Stimulated activated naive B cell treated with anti-CD40 and anti-IgM and Interleukin-4, amounts not matched to agents 10 μg/mL and 1 μg/mL and 100 μg/mL, for 72 hours (primary cell): ENCODE data around the gene EFEMP1.

ENCODE experiments used
- ATAC-seq, 2 donors: fragments of 150-1000 bp; cut with Tn5 transposase; replicated peaks; 2 replicates each; pipeline ENCODE4 v1.10.0; 2021; ENCODE audit warnings: moderate library complexity in 1 of 2
- DNase-seq: peaks from one replicate; pipeline ENCODE4 v3.0.0; 2021
- H3K27ac Mint-ChIP-seq: one replicate; pipeline ENCODE4 v1.8.0; 2022; ENCODE audit warnings: mild to moderate bottlenecking, mixed read lengths
- H3K27me3 Mint-ChIP-seq, 2 donors: one replicate each; pipeline ENCODE4 v1.8.0; 2022; ENCODE audit warnings: mixed read lengths in 2 of 2
- H3K36me3 Mint-ChIP-seq, 2 donors: one replicate each; pipeline ENCODE4 v1.8.0; 2022; ENCODE audit warnings: mixed read lengths in 2 of 2, mild to moderate bottlenecking in 1 of 2
- H3K4me1 Mint-ChIP-seq, 2 donors: one replicate each; pipeline ENCODE4 v1.8.0; 2022; ENCODE audit warnings: mixed read lengths in 2 of 2, mild to moderate bottlenecking in 1 of 2
- H3K4me3 Mint-ChIP-seq, 2 donors: one replicate each; pipeline ENCODE4 v1.8.0; 2022; ENCODE audit warnings: mild to moderate bottlenecking in 2 of 2, mixed read lengths in 2 of 2, moderate library complexity in 1 of 2
- H3K9me3 Mint-ChIP-seq, 2 donors: one replicate each; pipeline ENCODE4 v1.8.0; 2022; ENCODE audit warnings: mixed read lengths in 2 of 2, mild to moderate bottlenecking in 1 of 2

The EFEMP1 gene

DNA sequence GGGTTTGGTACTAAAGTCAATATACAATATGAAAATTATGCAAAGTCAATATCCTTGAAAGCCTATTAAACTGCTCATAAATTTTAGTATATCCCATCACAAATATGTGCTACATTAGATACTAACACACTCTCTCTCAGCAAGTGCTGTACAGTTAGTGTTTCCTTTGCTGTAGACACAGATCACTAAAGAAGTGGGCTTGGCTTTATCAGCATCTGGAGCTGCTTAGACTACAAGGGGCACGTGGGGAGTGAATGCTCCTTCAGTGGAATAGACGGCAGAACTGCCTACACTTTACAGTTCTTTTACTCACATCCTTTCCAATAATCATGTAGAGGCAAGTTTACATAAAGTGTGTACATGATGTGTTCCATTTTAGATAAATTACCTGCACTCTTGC, 26.0 kb upstream of the EFEMP1 start:
- no peak for ATAC-seq
- Mint-ChIP-seq H3K9me3 (peaks cover 0 to 1% of the 10 kb centered on the region in 2 donors), H3K36me3 (no peaks in the 10 kb centered on the region), H3K27ac (no peak overlapping the region), H3K4me3 (no peak overlapping the region), H3K27me3 (peaks cover 10 to 13% of the 10 kb centered on the region in 2 donors), H3K4me1 (no peaks in the 10 kb centered on the region)
- no peak for DNase-seq

DNA sequence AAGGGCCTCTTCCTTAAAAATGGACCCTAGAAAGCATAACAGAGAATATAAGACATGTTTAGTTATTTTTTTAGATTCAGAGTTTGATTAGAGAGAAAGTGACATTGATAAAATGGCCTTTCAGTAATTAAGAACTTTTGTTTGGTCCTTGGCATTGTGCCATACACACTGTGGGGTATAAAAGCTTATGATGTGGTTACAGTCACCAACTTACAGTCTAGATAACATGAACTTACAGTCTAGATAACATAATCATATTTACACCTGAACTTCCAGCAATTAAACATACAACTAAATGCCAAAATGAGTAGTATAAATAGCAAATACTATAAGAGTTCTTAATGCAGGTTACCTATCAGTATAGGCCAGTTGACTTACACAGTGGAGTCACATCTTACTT, 25.6 kb upstream of the EFEMP1 start:
- DNase-seq (no peak), ATAC-seq (no peak)
- Mint-ChIP-seq H3K4me1 (no peaks in the 10 kb centered on the region), H3K36me3 (no peaks in the 10 kb centered on the region), H3K27me3 (peaks cover 10 to 13% of the 10 kb centered on the region in 2 donors), H3K4me3 (no peak overlapping the region), H3K27ac (no peak overlapping the region), H3K9me3 (peaks cover 0 to 1% of the 10 kb centered on the region in 2 donors)

GRCh38 chr2:55948176-55948923, 24.8 kb upstream of the EFEMP1 start:
- Mint-ChIP-seq H3K9me3 (peaks cover 0 to 1% of the 10 kb centered on the region in 2 donors), H3K27ac (no peak overlapping the region), H3K27me3 (peaks cover 10 to 16% of the 10 kb centered on the region in 2 donors), H3K4me3 (no peak overlapping the region), H3K36me3 (no peaks in the 10 kb centered on the region), H3K4me1 (no peaks in the 10 kb centered on the region)
- no peak for DNase-seq
- ATAC-seq, result no peak

DNA sequence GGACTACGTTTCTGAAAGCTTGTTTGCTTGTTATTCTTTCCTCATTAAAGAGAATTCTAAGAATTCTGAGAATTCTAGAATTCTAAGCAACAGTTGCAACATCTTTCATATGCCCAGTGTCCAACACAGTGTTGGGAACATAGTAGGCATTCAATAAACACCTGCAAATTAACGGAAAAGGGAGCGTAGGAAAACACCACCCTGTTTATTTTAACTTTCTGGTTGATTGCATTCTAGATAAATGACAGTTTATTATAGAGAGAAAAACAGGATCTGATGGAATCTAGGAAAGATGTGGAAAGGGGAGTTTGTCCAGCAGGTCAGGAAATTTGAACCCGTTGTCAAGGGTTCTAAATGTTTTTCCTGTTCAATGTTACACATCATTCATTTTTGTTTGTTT, 24.2 kb upstream of the EFEMP1 start:
- H3K36me3 Mint-ChIP-seq, result no peaks in the 10 kb centered on the region
- no peaks in the 10 kb centered on the region for H3K4me1 Mint-ChIP-seq
- H3K27me3 Mint-ChIP-seq, result peaks cover 10 to 15% of the 10 kb centered on the region in 2 donors
- H3K4me3 Mint-ChIP-seq, result no peak overlapping the region
- ATAC-seq (no peak), DNase-seq (no peak)
- H3K27ac Mint-ChIP-seq, result no peak overlapping the region
- peaks cover 0 to 1% of the 10 kb centered on the region in 2 donors for H3K9me3 Mint-ChIP-seq

DNA sequence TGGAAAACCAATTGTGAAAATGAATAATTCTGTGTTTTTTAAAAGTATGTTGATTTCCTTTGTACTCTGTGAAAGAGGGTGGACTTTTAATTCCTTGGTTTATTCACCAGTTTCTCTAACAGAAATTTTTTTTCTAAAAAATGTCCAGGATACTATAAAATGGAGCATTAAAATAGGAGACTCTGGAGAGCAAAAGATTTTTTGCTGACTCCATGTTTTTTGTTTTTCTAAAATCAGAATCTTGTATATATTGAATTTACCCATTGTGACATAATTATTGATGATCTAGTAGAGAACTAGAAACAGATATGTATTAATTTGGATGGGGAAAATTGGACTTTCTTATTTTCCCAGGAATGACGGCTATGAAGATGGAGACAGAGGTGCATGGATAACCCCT, 23.2 kb upstream of the EFEMP1 start:
- DNase-seq (no peak), ATAC-seq (no peak)
- no peak overlapping the region for H3K4me3 Mint-ChIP-seq
- peaks cover 10 to 13% of the 10 kb centered on the region in 2 donors for H3K27me3 Mint-ChIP-seq
- H3K9me3 Mint-ChIP-seq, result peaks cover 0 to 1% of the 10 kb centered on the region in 2 donors
- H3K27ac Mint-ChIP-seq, result no peak overlapping the region
- H3K36me3 Mint-ChIP-seq, result no peaks in the 10 kb centered on the region
- H3K4me1 Mint-ChIP-seq, result no peaks in the 10 kb centered on the region

- no peak for DNase-seq
- H3K9me3 Mint-ChIP-seq, result peaks cover 0 to 1% of the 10 kb centered on the region in 2 donors
- H3K36me3 Mint-ChIP-seq, result no peaks in the 10 kb centered on the region
- H3K4me3 Mint-ChIP-seq, result no peak overlapping the region
- H3K4me1 Mint-ChIP-seq, result no peaks in the 10 kb centered on the region
- no peak for ATAC-seq
- no peak overlapping the region for H3K27ac Mint-ChIP-seq
- peaks cover 3 to 13% of the 10 kb centered on the region in 2 donors for H3K27me3 Mint-ChIP-seq
These were observed 19.9 kb upstream of the EFEMP1 start for GRCh38 chr2:55943466-55943865.

DNA sequence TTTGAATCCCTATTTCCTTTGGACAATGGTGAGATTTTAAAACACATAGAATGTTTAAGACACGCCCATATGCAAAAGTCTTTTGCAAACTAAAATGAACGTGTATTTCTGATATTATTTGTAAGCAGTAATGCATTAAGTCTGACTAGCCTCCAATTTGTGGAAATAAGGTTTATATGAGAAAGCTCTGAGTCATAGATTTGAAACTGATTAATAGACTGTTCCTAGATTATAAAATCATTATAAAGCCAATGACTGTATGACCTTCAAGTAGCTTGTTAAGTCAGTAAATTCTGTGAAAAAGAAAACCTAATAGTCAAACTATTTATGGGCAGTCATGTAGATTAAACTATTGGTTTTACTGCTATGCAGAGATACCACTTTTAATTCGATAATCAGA, 12.8 kb upstream of the EFEMP1 start:
- H3K27me3 Mint-ChIP-seq, result peaks cover 6 to 8% of the 10 kb centered on the region in 2 donors
- ATAC-seq, result no peak

DNA sequence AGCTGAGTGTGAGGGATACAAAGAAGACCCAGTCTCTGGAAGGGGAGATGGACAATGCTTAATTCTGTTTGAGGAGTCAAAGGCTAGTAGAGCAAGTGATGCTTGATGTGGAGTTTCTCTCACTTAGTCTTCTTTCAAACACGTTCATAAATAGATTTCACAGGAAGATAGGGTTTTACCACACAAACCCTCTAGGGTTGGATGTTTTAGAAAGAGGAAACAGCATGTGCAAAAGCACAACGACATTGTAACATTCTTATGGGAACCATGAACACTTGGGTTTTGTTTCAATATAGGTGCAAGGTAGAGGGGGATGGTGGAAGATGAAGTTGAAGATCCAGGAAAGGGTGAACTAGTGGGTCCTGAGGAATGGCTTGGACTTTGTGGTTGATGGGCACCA, 10.8 kb upstream of the EFEMP1 start:
- peaks cover 2 to 6% of the 10 kb centered on the region in 2 donors for H3K9me3 Mint-ChIP-seq

More for the DNA sequence above, 12.8 kb upstream of the EFEMP1 start:
- DNase-seq, result no peak
- H3K36me3 Mint-ChIP-seq, result no peaks in the 10 kb centered on the region
- H3K4me3 Mint-ChIP-seq, result no peak overlapping the region
- peaks cover 2 to 6% of the 10 kb centered on the region in 2 donors for H3K9me3 Mint-ChIP-seq
- H3K4me1 Mint-ChIP-seq, result peaks cover 0 to 2% of the 10 kb centered on the region in 2 donors
- no peak overlapping the region for H3K27ac Mint-ChIP-seq

DNA sequence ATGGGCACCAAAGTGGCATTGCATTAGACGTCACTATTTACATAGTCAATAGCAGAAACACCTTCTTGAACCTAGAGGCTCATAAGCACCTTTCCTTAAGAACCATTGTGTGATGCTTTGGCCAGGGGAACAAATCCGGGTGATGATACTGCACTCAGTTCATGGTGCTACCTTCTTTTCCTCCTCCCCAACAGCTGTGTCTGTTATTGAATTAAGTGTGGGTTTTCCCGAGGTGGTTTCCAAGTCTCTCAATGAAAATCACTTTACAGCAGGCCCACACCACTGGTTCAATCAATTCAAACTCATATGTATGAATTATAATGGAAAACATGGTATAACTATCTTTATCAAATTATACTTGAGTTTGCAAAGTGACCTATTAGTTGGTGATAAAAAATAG, 9.3 kb upstream of the EFEMP1 start:
- ATAC-seq, result no peak
- no peak overlapping the region for H3K27ac Mint-ChIP-seq
- no peak overlapping the region for H3K4me3 Mint-ChIP-seq
- peaks cover 2 to 6% of the 10 kb centered on the region in 2 donors for H3K9me3 Mint-ChIP-seq
- peaks cover 6 to 8% of the 10 kb centered on the region in 2 donors for H3K27me3 Mint-ChIP-seq
- no peaks in the 10 kb centered on the region for H3K36me3 Mint-ChIP-seq
- no peak for DNase-seq
- peaks cover 0 to 2% of the 10 kb centered on the region in 2 donors for H3K4me1 Mint-ChIP-seq

More for the DNA sequence above, 10.8 kb upstream of the EFEMP1 start:
- Mint-ChIP-seq H3K27me3 (peaks cover 6 to 8% of the 10 kb centered on the region in 2 donors), H3K27ac (no peak overlapping the region), H3K4me1 (peaks cover 0 to 2% of the 10 kb centered on the region in 2 donors), H3K4me3 (no peak overlapping the region), H3K36me3 (no peaks in the 10 kb centered on the region)
- DNase-seq (no peak), ATAC-seq (peak in 1 of 2 donors; percentile 12)

- peaks cover 2 to 6% of the 10 kb centered on the region in 2 donors for H3K9me3 Mint-ChIP-seq
- H3K27ac Mint-ChIP-seq, result no peak overlapping the region
- H3K27me3 Mint-ChIP-seq, result peaks cover 14% of the 10 kb centered on the region in 2 donors
- peaks cover 0 to 2% of the 10 kb centered on the region in 2 donors for H3K4me1 Mint-ChIP-seq
- no peaks in the 10 kb centered on the region for H3K36me3 Mint-ChIP-seq
- no peak for ATAC-seq
- no peak for DNase-seq
- H3K4me3 Mint-ChIP-seq, result no peak overlapping the region
These were observed 7.7 kb upstream of the EFEMP1 start for GRCh38 chr2:55931281-55931680.

- Mint-ChIP-seq H3K9me3 (peaks cover 3% of the 10 kb centered on the region in 2 donors), H3K4me1 (peaks cover 0 to 1% of the 10 kb centered on the region in 2 donors), H3K4me3 (no peak overlapping the region), H3K36me3 (no peaks in the 10 kb centered on the region), H3K27me3 (peaks cover 19 to 21% of the 10 kb centered on the region in 2 donors), H3K27ac (no peak overlapping the region)
- DNase-seq (no peak), ATAC-seq (no peak)
These were observed 5.9 kb upstream of the EFEMP1 start for GRCh38 chr2:55929476-55929875.

- no peak overlapping the region for H3K27ac Mint-ChIP-seq
- H3K27me3 Mint-ChIP-seq, result peaks cover 36 to 45% of the 10 kb centered on the region in 2 donors
- peaks cover 6 to 9% of the 10 kb centered on the region in 2 donors for H3K4me1 Mint-ChIP-seq
- ATAC-seq (no peak), DNase-seq (no peak)
- H3K4me3 Mint-ChIP-seq, result no peak overlapping the region
- H3K9me3 Mint-ChIP-seq, result peaks cover 0 to 2% of the 10 kb centered on the region in 2 donors
- H3K36me3 Mint-ChIP-seq, result no peaks in the 10 kb centered on the region
These were observed 3.4 kb upstream of the EFEMP1 start for GRCh38 chr2:55926974-55927373.

GRCh38 chr2:55926246-55926645, 2.7 kb upstream of the EFEMP1 start:
- no peak for ATAC-seq

DNA sequence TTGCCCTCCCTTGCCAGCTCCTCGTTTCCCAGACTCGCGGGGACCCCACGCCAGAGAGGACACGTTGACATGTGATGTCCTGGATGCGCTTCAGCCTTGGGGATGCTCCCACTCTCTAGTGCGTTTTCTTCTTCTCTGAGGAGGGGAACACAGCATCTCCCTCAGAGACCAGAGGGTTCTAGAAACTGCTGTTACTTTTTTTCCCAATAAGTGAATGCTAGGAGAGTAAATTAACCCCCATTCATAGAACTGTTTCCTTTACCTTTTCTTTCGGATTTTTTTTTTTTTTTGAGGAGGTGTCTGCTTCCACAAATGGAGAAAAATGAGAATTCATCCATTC, 370 bp upstream of the EFEMP1 start:
- Mint-ChIP-seq H3K4me1 (peaks cover 6 to 9% of the 10 kb centered on the region in 2 donors), H3K36me3 (no peaks in the 10 kb centered on the region), H3K27me3 (peaks cover 37 to 52% of the 10 kb centered on the region in 2 donors), H3K9me3 (peaks cover 0 to 2% of the 10 kb centered on the region in 2 donors), H3K4me3 (no peak overlapping the region), H3K27ac (no peak overlapping the region)
- ATAC-seq (no peak), DNase-seq (no peak)

More at GRCh38 chr2:55926246-55926645, 2.7 kb upstream of the EFEMP1 start:
- no peak overlapping the region for H3K27ac Mint-ChIP-seq
- no peak overlapping the region for H3K4me3 Mint-ChIP-seq
- peaks cover 0 to 2% of the 10 kb centered on the region in 2 donors for H3K9me3 Mint-ChIP-seq
- H3K4me1 Mint-ChIP-seq, result peaks cover 6 to 9% of the 10 kb centered on the region in 2 donors
- DNase-seq, result no peak
- H3K27me3 Mint-ChIP-seq, result peaks cover 37 to 47% of the 10 kb centered on the region in 2 donors
- no peaks in the 10 kb centered on the region for H3K36me3 Mint-ChIP-seq

DNA sequence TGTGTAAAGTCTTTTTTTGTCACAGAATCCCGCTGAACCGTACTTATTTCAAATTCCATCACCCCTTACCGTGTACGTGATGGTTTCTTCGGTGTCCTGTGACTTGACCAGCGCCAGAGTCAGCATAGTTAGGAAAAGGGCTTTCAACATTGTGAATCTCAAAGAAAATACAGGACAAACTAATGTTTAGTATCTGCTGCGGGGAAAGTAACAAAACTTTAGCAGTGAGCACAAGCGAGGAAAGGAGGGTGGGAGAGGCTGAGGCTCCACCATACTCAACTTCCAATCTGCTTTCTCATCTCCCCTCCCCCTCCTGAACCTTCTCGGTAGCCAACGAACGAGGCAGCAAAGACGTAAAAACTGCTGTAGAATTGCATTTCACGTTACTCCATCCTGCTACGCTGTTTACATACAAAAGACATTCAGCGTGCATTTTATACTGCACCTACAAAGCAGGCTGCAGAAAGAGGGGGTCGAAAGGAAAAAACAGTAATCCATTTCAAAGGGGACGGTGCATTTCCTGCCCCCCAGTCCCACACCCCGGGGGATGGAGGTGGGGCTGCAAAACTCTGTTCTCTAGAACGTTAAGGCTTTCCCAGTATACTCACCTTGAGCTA, 1.2 kb downstream of the EFEMP1 start:
- Mint-ChIP-seq H3K27ac (peak overlapping the region; percentile 32), H3K4me3 (no peak overlapping the region), H3K9me3 (peaks cover 0 to 2% of the 10 kb centered on the region in 2 donors), H3K4me1 (peaks cover 6 to 9% of the 10 kb centered on the region in 2 donors), H3K36me3 (no peaks in the 10 kb centered on the region), H3K27me3 (peaks cover 37 to 52% of the 10 kb centered on the region in 2 donors)
- no peak for ATAC-seq
- no peak for DNase-seq
